ENCODE measurements around the gene BRCA1.
"Not testable (repeated sequence)": the region's sequence is repeated elsewhere in the genome, so short reads cannot be mapped to it uniquely, and the experiment has no call there.

BRCA1 gene

DNA sequence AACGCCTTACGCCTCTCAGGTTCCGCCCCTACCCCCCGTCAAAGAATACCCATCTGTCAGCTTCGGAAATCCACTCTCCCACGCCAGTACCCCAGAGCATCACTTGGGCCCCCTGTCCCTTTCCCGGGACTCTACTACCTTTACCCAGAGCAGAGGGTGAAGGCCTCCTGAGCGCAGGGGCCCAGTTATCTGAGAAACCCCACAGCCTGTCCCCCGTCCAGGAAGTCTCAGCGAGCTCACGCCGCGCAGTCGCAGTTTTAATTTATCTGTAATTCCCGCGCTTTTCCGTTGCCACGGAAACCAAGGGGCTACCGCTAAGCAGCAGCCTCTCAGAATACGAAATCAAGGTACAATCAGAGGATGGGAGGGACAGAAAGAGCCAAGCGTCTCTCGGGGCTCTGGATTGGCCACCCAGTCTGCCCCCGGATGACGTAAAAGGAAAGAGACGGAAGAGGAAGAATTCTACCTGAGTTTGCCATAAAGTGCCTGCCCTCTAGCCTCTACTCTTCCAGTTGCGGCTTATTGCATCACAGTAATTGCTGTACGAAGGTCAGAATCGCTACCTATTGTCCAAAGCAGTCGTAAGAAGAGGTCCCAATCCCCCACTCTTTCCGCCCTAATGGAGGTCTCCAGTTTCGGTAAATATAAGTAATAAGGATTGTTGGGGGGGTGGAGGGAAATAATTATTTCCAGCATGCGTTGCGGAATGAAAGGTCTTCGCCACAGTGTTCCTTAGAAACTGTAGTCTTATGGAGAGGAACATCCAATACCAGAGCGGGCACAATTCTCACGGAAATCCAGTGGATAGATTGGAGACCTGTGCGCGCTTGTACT lies at the start of gene BRCA1:
Gene BRCA1, minus strand, starts transcription at position 232 of the 834 bp plus-strand sequence. CDS start 1,268 bp downstream, outside the sequence.
- TF ChIP-seq, protein P1, sequence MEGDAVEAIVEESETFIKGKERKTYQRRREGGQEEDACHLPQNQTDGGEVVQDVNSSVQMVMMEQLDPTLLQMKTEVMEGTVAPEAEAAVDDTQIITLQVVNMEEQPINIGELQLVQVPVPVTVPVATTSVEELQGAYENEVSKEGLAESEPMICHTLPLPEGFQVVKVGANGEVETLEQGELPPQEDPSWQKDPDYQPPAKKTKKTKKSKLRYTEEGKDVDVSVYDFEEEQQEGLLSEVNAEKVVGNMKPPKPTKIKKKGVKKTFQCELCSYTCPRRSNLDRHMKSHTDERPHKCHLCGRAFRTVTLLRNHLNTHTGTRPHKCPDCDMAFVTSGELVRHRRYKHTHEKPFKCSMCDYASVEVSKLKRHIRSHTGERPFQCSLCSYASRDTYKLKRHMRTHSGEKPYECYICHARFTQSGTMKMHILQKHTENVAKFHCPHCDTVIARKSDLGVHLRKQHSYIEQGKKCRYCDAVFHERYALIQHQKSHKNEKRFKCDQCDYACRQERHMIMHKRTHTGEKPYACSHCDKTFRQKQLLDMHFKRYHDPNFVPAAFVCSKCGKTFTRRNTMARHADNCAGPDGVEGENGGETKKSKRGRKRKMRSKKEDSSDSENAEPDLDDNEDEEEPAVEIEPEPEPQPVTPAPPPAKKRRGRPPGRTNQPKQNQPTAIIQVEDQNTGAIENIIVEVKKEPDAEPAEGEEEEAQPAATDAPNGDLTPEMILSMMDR (IDR thresholded peaks at IDR 0.05; ENCODE audit: insufficient read depth, low read depth, low read length, missing control alignments) = no peak
- H3K4me3 ChIP-seq (ENCODE audit: low read depth, low read length) = peak within 1 kb of the TSS; percentile 74
- peak; percentile 99 for DNase-seq (ENCODE audit: low read depth)

DNA sequence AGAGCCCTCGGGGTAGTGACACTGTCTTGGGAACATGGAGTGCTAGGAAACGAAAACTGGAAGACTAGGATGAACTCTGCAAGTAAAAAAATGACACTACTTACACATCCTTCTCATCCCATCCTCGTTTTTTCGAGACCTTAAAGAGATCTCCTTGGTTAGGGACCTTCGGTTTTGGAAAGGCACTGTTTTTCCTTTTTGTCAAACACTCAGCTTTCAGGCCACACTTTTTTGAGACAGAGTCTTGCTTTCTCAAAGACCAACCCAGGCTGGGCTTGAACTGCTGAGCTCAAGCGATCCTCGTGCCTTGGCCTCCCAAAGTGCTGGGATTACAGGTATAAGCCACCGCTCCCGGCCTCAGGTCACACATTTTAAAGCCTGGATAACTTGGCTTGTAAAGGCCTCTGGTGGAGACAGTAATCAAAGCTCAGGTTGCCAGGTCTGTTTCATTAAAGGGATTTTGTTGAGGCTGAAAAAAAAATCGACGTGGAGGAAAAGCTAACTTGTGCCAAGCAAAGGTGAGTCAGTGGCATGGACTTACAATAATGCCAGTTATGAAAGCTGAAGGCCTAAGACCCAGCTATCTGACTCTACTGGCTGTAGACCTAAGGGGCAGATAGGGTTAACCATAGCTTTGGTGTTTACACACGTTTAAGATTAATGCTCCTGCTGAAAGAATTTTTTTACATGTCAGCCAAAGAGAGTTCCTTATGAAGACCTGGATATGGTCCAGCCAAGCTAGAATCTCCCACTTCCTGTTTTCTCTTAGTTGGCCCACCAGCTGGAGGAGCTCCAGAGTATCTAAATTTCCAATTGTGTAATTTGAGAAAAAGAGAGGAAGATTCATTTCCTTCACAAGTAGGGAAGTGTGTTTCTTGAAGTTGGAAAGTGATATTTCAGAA lies 46.7 kb upstream of the BRCA1 start:
- DNase-seq (ENCODE audit: low read depth) = peak; percentile 24
- TF ChIP-seq, protein P1 (IDR thresholded peaks at IDR 0.05; ENCODE audit: insufficient read depth, low read depth, low read length, missing control alignments) = no peak
- peak overlapping the region; percentile 69 for H3K4me3 ChIP-seq (ENCODE audit: low read depth, low read length)

DNA sequence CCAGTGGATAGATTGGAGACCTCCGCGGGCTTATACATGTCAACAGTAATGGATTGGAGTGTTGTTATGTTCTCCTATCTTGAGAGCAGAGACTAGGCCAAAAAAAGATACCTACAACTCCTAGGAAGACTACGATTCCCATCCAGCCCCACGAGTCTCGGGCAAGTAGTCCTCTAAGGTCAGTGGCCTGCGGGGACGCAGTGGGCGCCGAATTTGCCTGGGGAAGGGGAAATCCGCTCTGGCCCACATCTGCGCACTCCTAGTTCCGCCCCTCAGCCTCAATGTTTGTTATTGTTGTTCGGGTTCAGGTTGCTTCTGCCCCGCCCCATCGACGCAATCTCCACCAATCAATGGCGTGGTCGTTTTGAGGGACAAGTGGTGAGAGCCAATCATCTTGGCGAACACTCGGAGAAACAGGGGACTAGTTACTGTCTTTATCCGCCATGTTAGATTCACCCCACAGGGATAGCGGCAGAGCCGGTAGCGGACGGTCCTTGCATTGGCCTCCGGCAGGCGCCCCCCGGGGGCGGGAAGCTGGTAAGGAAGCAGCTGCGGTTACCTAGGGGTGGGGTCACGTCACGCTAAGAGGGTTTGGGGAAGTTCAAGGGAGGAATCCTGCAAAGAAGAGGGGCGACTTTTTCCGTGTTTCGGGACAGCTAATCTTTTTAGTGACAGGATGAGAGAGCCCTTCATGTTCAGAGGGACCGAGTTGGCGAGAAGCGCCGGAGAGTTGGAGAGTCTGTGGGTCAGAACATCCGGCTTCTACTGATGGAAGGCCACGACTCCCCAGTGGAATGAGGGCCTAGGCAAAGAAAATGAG lies 45.8 kb upstream of the BRCA1 start, which contains the start of gene NBR1:
Gene NBR1, plus strand, starts transcription at position 449 of the 820 bp plus-strand sequence. CDS start 4,586 bp downstream, outside the sequence.
- peak within 1 kb of the TSS; percentile 69 for H3K4me3 ChIP-seq (ENCODE audit: low read depth, low read length)
- DNase-seq (ENCODE audit: low read depth) = peak; percentile 99
- TF ChIP-seq, protein P1 (IDR thresholded peaks at IDR 0.05; ENCODE audit: insufficient read depth, low read depth, low read length, missing control alignments) = peak; percentile 2

DNA sequence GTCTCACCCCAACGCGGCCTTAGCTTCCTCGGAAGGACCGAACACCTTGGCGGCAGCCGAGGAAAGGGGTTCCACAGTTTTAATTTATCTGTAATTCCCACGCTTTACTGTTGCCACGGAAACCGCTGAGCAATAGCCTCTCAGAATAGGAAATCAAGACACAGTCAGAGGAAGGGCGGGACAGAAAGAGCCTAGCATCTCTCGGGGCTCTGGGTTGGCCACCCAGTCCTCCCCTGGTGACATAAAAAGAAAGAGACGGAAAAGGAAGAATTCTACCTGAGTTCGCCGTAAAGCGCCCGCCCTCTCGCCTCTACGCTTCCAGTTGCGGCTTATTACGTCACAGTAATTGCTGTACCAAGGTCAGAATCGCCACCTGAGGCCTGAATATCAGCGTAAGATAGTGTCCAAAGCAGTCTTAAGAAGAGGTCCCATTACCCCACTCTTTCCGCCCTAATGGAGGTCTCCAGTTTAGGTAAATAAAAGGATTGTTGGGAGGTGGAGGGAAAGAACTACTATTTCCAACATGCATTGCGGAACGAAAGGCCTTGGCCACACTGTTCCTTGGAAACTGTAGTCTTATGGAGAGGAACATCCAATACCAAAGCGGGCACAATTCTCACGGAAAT lies 45.1 kb upstream of the BRCA1 start:
- H3K4me3 ChIP-seq (ENCODE audit: low read depth, low read length) = peak overlapping the region; percentile 69
- peak; percentile 95 for DNase-seq (ENCODE audit: low read depth)
- TF ChIP-seq, protein P1 (IDR thresholded peaks at IDR 0.05; ENCODE audit: insufficient read depth, low read depth, low read length, missing control alignments) = no peak

DNA sequence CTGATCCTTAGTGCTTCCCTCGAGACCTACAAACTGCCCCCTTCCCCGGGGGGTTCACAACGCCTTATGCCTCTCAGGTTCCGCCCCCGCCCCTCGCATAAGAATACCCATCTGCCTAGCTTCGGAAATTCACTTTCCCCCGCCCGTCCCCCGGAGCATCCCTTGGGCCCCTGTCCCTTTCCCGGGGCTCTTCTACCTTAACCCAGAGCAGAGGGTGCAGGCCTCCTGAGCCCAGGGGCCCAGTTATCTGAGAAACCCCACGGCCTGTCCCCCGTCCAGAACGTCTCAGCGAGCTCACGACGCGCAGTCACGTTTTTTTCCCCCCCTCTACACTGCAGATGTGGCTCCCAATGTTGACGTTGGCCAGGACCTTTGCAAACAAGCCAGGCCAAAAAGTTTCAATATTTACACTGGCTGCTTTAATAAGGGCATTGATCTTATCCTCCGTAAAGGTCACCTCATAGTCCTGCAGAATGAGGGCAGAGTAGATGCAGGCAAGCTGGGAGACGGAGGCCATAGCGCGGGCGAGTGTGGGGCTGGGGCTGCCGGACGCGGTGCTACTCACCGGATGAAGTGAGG lies 44.5 kb upstream of the BRCA1 start:
- H3K4me3 ChIP-seq (ENCODE audit: low read depth, low read length) = peak overlapping the region; percentile 69

DNA sequence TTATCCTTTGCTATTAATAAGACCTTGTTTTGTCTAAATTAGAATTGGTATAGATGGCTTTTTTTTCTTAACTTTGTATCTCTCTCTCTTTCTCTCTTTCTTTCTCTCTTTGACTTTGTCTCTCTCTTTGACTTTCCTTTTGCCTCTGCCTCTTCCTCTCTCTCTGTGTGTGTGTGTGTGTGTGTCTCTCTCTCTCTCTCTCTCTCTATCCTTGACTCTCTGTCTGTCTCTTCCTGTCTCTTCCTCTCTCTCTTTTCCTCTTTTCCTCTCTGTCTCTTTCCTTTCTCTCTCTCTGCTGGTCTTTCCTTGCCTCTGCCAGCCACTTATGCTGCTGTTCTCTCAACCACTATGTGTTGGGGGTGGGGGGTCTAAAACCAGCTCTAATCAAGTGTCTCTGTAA lies 40.8 kb upstream of the BRCA1 start:
- DNase-seq (ENCODE audit: low read depth); H3K4me3 ChIP-seq (ENCODE audit: low read depth, low read length): not testable (repeated sequence)

More for the DNA sequence above, 44.5 kb upstream of the BRCA1 start:
- peak; percentile 46 for DNase-seq (ENCODE audit: low read depth)
- TF ChIP-seq, protein P1 (IDR thresholded peaks at IDR 0.05; ENCODE audit: insufficient read depth, low read depth, low read length, missing control alignments) = no peak

DNA sequence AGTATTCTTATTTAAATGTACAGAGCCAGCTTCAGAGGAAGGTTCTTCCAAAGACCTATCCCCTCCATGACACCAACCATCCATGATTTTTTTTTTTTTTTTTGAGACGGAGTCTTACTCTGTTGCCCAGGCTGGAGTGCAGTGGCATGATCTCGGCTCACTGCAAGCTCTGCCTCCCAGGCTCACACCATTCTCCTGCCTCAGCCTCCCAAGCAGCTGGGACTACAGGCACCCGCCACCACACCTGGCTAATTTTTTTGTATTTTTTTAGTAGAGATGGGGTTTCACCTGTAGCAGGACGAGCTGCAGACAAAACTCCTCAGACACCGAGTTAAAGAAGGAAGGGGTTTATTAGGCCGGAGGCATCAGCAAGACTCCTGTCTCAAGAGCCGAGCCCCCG lies 34.8 kb upstream of the BRCA1 start:
- DNase-seq (ENCODE audit: low read depth); H3K4me3 ChIP-seq (ENCODE audit: low read depth, low read length): not testable (repeated sequence)

DNA sequence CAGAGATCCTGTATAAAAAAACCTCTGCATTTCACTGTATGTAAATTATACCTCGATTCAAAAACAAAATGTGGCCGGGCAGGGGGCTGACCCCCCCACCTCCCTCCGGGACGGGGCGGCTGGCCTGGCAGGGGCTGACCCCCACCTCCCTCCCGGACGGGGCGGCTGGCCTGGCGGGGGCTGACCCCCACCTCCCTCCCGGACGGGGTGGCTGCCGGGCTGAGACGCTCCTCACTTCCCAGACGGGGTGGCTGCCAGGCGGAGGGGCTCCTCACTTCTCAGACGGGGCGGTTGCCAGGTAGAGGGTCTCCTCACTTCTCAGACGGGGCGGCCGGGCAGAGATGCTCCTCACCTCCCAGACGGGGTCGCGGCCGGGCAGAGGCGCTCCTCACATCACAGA lies 34.1 kb upstream of the BRCA1 start:
- not testable (repeated sequence) for DNase-seq (ENCODE audit: low read depth)

More for the DNA sequence above, 34.1 kb upstream of the BRCA1 start:
- not testable (repeated sequence) for H3K4me3 ChIP-seq (ENCODE audit: low read depth, low read length)
